ENCODE results near the gene MACROD1.
"Not testable (repeated sequence)": the region's sequence is repeated elsewhere in the genome, so short reads cannot be mapped to it uniquely, and the experiment has no call there.

MACROD1 gene

DNA sequence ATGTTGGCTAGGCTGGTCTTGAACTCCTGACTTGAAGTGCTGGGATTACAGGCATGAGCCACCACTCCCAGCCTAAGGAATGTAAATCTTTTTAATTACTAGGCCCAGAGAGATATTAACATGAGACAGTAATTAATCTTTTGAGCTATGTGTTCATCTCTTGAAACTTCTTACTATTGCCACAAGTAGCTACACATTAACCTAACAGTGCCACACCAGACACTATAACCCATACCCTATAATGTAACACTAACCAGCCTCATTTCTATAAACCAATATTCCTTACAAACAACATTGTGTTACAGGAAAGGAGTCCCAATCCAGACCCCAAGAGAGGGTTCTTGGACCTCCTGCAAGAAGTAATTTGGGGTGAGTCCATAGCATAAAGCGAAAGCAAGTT lies 199.5 kb downstream of the MACROD1 start:
- no peak overlapping the region for H3K4me3 ChIP-seq (ENCODE audit: low read depth, low read length)
- TF ChIP-seq, protein P1, sequence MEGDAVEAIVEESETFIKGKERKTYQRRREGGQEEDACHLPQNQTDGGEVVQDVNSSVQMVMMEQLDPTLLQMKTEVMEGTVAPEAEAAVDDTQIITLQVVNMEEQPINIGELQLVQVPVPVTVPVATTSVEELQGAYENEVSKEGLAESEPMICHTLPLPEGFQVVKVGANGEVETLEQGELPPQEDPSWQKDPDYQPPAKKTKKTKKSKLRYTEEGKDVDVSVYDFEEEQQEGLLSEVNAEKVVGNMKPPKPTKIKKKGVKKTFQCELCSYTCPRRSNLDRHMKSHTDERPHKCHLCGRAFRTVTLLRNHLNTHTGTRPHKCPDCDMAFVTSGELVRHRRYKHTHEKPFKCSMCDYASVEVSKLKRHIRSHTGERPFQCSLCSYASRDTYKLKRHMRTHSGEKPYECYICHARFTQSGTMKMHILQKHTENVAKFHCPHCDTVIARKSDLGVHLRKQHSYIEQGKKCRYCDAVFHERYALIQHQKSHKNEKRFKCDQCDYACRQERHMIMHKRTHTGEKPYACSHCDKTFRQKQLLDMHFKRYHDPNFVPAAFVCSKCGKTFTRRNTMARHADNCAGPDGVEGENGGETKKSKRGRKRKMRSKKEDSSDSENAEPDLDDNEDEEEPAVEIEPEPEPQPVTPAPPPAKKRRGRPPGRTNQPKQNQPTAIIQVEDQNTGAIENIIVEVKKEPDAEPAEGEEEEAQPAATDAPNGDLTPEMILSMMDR (IDR thresholded peaks at IDR 0.05; ENCODE audit: low read depth, low read length) = no peak

DNA sequence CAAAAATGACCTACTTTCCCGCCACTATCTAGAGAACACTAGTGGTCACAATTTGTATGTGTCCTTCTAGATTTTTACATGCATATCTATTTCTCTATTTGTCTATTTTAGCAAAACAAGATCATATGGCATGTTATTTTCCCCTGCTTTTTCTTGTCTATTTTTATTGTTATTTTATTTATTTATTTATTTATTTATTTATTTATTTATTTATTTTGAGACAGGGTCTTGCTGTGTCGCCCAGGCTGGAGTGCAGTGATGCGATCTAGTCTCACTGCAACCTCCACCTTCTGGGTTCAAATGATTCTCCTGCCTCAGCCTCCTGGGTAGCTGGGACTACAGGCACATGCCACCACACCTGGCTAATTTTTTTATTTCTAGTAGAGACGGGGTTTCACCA lies 202.0 kb downstream of the MACROD1 start:
- H3K4me3 ChIP-seq (ENCODE audit: low read depth, low read length) = not testable (repeated sequence)

DNA sequence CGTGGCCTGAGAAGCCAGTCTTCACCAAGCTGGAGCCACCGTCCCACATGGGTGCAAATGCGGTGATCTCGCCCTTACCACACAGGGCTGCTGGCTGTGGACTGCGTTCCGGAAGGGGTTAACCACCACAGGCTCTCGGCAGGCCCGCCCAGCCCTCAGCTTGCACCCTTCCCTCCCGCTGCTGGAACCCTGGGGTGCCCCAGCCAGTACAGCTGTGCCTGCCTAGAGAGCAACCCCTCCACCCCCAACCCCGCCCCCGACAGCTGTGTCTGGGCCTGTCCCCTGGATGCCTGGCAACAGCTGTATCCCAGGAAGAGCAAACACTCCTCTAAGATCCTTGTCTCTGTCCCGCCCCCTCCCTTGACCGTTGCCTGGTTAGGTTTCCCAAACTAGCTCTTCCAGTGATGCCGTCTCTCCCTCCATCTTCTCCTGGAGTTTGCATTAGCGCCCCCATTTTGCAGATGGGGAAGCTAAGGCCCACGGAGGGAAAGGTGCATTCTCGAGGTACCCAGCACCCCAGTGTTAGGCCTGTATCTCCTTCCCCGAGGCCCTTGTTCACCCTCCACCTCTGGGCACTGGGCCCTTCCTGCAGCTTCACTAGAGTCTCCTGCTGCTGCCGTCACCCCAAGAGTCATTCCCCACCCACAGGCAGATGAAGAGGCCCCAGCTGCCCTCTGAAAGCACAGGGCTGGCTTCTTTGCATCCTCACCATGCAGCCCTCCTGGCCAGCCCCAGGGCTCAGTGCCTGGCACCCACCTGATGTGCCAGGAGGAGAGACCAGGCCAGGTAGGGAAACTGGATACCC lies 204.1 kb downstream of the MACROD1 start:
- H3K4me3 ChIP-seq (ENCODE audit: low read depth, low read length) = no peak overlapping the region
- TF ChIP-seq, protein P1 (IDR thresholded peaks at IDR 0.05; ENCODE audit: low read depth, low read length) = no peak

DNA sequence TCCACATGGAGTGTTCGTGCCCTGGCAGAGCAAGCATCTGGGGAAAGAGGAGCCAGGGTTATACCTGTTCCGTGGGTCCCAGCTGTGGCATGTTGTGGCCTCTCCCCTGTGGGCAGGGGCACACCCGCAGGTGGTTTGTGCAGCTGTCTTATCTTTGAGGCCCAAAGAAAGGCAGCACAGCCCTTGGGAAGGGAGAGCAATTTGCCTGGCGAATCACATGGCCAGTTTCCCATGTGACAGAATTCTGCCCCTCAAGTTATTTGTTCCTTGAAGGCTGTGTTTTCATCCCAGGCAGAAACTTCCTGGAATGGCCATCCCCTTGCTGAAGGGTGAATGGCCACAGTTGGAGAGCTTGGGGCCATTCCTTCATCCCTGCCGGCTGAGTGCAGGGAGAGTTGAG lies 207.9 kb downstream of the MACROD1 start:
- TF ChIP-seq, protein P1 (IDR thresholded peaks at IDR 0.05; ENCODE audit: low read depth, low read length) = no peak

DNA sequence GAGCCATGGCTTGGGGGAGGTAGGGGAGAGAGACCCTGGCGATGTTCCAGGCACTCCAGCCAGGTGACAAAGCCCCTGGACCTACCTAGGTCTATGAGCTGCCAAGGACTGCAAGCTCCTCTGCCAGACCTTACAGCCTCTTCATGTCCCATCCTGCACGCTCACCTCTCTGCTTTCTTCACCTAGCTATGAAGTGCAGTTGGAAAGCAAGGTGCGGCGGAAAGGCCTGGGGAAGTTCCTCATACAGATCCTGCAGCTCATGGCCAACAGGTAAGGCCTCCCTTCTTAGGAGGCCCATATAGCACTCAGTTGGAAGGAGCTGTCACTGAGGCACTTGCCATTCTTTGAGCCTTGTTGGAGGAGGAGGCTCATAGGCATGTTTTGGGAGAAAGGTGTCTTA lies 213.3 kb downstream of the MACROD1 start:
- H3K4me3 ChIP-seq (ENCODE audit: low read depth, low read length) = no peak overlapping the region
- TF ChIP-seq, protein P1 (IDR thresholded peaks at IDR 0.05; ENCODE audit: low read depth, low read length) = no peak

More for the DNA sequence above, 207.9 kb downstream of the MACROD1 start:
- H3K4me3 ChIP-seq (ENCODE audit: low read depth, low read length) = no peak overlapping the region

DNA sequence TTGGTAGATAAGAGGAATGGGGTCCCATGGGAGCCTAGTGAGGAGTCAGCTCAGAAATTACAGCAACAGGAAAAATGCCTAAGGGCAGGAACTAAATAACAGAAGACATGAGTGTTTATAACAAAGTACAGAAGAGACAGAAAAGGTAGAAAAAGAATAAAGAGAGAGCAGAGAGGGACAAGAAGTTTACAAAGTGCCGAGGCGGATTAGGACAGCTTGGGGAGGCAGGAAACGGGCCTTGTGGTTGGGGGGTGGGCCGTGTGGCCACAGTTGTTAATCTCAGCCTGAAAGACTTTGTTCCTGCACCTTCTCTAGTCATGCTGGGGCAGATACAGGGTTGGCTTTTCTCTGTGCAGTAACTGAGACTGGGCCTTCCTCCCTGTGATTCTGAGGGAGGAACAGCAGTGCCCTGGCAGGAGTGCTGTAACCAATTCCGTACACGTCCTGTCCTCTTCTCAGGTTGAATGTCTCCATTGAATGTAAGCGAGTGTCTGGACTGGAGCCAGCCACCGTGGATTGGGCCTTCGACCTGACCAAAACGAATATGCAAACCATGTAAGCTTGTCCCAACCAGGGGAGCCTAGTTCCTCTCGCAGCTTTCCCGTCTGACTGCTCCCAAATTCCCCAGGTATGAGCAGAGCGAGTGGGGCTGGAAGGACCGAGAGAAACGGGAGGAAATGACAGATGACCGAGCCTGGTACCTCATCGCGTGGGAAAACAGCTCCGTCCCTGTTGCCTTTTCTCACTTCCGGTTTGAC lies 214.0 kb downstream of the MACROD1 start:
- H3K4me3 ChIP-seq (ENCODE audit: low read depth, low read length) = no peak overlapping the region
- TF ChIP-seq, protein P1 (IDR thresholded peaks at IDR 0.05; ENCODE audit: low read depth, low read length) = no peak
